ENCODE results near the gene ALPI. TPM values are rescaled to one million over a fixed set of nuclear protein-coding genes. Genes with fewer than 3 reads are reported as not detected.

ALPI gene
- total RNA-seq, 1 donor from 2014 or later, result 0.71 TPM

DNA sequence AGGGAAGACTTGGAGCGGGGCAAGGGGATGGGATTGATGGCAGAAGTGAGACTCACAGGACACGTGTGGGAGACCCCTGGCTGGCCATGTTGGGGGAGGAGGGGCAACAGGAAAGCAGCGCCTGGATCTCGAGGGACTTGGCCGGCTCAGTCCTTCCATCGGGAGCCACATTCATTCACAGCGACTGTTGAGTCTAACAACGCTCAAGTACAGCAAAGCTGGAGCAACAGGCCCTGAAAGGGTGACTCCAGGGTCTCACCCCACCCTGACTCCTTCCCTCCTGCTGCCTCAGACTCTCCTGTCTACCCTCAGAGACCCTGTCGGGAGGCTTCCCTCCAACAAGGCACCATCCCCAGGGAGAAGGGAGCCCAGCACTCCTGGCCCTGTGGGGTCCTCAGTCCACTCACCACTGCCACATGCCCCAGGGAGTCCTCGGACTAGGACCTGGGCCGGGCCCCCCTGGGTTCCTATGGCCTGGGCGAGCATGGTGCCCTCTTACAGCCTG is 14.8 kb upstream of the ALPI start:
- DNase-seq (ENCODE audit: low spot score), result no peak

DNA sequence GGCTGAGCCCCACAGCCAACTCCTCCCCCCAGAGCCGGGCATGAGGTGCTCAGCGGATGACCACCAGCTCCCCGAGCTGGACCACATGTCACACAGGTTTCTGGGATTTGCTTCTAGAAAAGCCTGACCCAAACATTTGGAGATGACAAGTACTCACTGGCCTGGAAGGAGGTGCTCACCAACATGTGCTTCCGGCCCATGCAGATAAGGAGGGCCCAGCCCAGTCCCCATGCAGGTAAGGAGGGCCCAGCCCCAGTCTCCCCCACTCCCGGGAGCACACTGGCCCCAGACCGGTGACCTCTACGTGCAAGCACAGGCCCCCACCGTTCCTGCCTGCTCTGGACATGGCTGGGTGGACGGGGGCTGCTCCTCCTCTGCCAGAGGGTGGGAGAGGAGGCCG is 14.0 kb upstream of the ALPI start:
- DNase-seq (ENCODE audit: low spot score), result peak; percentile 81

DNA sequence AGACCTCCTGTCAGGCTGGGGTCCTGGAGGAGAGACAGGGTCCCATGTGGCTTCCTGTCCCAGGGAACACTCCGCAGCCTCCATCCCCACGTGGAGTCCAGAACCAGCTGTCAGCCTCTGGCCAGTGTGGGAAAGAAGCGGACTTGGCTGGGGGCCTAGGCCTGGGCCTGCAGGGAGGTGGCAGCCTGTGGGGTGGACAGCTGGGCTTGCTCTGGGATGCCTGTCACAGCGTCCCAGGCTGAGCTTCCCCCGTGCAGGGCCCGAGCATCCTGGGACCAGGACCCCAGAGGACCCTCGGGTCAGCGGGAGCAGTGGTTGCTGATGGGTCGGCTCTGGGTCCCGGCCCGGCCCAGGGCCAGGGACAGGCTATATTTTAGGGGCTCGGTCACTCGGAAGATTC is 13.5 kb upstream of the ALPI start:
- DNase-seq (ENCODE audit: low spot score), result peak; percentile 65

DNA sequence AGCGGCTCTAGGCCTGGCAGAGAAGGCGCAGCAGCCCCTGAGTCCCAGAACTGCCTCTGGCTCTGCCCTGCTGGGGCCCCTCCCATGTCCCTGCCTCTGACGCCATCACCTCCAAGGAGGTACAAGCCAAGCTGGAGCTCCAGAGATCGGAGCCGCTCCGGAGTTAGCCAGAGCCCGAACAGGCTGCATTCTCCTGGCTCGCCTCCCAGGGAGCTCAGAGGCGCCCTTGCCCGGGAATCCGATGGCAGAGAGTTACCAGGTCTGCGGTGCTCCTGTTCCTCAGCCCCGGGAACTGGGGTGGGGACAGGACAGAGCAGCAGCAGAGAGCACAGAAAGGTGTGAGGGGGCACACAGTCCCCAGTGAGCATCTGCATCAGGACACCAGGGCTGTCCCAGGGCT is 12.9 kb upstream of the ALPI start:
- peak; percentile 74 for DNase-seq (ENCODE audit: low spot score)

GRCh38 chr2:232443669-232444408 is 12.1 kb upstream of the ALPI start:
- DNase-seq (ENCODE audit: low spot score), result peak; percentile 67

GRCh38 chr2:232444409-232445148 is 11.4 kb upstream of the ALPI start:
- DNase-seq (ENCODE audit: low spot score), result peak; percentile 88

GRCh38 chr2:232445149-232445885 is 10.6 kb upstream of the ALPI start:
- peak; percentile 75 for DNase-seq (ENCODE audit: low spot score)

GRCh38 chr2:232446266-232446777 is 9.6 kb upstream of the ALPI start:
- DNase-seq (ENCODE audit: low spot score), result peak; percentile 55

- peak; percentile 78 for DNase-seq (ENCODE audit: low spot score)
These were observed 8.8 kb upstream of the ALPI start for GRCh38 chr2:232447091-232447620.

GRCh38 chr2:232447638-232448303 is 8.2 kb upstream of the ALPI start:
- DNase-seq (ENCODE audit: low spot score), result peak; percentile 86

DNA sequence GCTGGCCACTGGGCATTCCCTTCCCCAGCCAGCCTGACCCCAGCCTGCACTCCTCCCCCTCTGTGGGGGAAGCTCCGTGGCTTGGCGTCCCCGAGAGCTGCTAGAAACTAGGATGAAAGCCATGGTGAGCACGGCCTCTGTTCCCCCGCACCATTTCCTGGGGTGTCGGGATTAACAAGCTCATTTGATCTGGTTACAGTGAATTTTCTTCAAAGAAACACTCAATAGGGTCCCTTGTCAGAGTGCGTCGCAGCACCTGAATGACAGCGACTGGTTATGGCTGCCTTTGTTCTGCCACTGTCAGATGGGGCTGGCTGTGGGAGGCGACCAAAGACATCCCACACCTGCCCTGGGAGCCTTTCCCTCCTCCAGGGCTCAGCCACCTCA is 7.7 kb upstream of the ALPI start:
- DNase-seq (ENCODE audit: low spot score), result peak; percentile 75

DNA sequence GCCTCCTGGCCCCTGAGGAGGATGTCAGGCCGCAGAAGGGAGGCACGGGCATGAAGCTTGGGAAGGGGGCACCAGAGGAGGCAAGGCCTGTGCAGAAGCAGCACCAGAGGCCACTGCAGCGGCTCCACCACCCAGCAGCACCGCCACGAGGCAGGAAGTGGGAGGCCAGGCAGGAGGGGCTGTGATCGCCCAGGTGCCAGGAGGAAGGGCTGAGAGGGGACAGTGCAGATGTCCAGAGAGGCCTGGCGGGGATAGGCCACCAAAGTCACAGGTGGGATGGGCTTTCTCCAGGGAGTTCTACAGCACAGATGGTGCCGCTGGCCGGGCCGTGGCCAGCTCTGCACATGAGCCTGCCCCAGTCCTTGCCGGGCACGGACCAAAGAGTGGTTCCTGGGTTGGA is 6.0 kb upstream of the ALPI start:
- DNase-seq (ENCODE audit: low spot score), result peak; percentile 80

DNA sequence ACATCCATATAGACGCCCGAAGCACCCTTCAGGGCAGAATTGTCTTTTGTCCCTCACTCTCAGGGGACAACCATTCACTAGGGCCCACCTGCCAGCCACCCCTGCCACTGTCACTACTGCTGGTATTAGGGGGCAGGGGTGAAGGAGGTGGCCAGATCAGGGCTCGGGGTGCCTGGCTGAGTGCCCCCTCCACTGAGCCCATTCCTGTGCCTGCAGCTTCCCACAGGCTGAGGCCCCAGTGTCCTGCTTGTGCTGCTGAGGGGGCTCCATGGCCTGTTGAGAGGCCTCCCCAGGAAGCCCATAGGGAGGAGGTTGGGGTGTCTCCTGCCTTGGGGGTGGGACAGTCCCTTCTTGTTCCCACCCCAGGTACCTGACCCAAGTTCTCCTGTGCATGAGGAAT is 4.3 kb upstream of the ALPI start:
- DNase-seq (ENCODE audit: low spot score), result peak; percentile 51

DNA sequence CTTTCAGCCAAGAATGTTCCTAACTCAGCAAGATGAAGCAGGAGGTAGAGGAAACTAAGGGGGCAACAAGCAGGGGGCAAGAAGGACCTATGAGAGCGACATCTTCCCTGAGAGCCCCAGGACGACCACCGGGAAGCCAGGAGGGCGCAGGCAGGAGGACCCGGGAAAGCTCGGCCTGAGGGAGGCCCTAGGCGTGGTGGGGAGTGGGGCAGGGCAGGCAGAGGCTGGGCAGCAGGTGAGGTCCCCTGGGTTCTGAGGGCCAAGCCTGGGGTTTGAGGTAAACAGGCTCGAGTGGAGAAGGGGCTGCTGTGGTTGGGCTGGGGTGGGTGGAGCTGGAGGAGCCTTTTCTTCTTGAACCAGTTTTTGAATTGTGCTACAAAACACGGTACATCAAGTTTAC is 1.3 kb upstream of the ALPI start:
- DNase-seq (ENCODE audit: low spot score), result peak; percentile 85

DNA sequence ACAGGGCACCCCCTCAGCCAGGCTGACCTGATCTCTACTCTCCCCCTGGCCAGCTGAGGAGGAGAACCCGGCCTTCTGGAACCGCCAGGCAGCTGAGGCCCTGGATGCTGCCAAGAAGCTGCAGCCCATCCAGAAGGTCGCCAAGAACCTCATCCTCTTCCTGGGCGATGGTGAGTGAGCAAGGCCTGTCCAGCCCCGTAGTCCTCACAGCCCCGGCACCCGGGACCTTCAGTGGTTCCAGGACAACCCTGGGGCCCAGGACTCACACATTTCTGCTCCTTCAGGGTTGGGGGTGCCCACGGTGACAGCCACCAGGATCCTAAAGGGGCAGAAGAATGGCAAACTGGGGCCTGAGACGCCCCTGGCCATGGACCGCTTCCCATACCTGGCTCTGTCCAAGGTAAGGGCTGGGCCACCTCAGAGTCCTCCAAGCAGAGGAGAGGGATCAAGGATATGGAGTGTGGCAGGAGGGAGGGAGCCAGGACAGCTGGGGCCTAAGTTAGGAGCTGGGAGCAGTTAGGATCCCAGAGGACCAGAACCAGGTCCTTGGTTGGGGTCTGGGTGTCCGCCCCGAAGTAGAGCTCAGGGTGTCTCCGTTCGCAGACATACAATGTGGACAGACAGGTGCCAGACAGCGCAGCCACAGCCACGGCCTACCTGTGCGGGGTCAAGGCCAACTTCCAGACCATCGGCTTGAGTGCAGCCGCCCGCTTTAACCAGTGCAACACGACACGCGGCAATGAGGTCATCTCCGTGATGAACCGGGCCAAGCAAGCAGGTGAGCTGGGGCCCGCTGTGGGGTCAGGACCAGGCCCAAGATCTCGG is 555 bp downstream of the ALPI start:
- DNase-seq (ENCODE audit: low spot score), result peak; percentile 73

GRCh38 chr2:232457121-232458011 is 1.4 kb downstream of the ALPI start:
- peak; percentile 72 for DNase-seq (ENCODE audit: low spot score)

- peak; percentile 87 for DNase-seq (ENCODE audit: low spot score)
These were observed 2.2 kb downstream of the ALPI start for GRCh38 chr2:232458051-232458660.

GRCh38 chr2:232458661-232459418 is 2.9 kb downstream of the ALPI start:
- peak; percentile 88 for DNase-seq (ENCODE audit: low spot score)
